AG10803 (cell line): ENCODE measurements around the gene SMC1B.
"Not testable (repeated sequence)": the region's sequence is repeated elsewhere in the genome, so short reads cannot be mapped to it uniquely, and the experiment has no call there.

ENCODE experiments used
- DNase-seq: peaks from one replicate; pipeline ENCODE4 v3.0.0; 2010; ENCODE audit warnings: low read depth
- H3K4me3 ChIP-seq: 2 replicates; pipeline ENCODE4 v1.5.1; 2011; ENCODE audit warnings: mild to moderate bottlenecking, low read length, control low read depth
- TF ChIP-seq, protein P1 (sequence below): conservative IDR thresholded peaks from 2 replicates; pipeline ENCODE4 v1.5.1; 2011; ENCODE audit warnings: mild to moderate bottlenecking, low read length, control low read depth, inconsistent platforms

SMC1B gene

DNA sequence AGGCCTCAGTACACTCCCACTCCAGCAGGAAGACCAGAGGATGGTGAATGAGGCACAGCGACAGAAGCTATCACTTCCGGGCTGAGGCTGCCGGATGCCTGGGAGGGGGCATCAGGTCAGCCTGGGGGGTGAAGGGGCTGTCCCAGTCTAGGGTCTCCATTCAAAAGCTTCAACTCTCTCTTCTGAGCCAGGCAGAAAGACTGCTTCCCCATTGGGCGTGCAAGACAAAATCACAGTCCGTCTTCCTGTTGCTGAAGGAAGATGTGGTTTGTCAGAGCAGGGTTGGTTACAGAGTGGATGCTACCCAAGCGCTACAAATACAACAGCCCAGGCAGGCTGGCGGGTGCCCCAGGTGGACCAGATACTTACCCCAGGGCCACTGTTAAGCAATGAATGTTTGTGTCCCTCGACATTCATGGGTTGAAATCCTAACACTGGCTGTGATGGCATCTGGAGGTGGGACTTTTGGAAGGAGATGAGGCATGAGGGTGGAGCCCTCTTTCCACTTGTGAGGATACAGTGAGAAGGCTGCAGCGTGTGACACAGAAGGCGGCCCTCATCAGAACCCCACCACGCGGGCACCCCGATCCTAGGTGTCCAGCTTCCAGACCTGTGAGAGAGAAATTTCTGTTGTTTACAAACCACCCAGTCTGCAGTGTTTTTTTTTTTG is 116.6 kb downstream of the SMC1B start:
- TF ChIP-seq, protein P1, sequence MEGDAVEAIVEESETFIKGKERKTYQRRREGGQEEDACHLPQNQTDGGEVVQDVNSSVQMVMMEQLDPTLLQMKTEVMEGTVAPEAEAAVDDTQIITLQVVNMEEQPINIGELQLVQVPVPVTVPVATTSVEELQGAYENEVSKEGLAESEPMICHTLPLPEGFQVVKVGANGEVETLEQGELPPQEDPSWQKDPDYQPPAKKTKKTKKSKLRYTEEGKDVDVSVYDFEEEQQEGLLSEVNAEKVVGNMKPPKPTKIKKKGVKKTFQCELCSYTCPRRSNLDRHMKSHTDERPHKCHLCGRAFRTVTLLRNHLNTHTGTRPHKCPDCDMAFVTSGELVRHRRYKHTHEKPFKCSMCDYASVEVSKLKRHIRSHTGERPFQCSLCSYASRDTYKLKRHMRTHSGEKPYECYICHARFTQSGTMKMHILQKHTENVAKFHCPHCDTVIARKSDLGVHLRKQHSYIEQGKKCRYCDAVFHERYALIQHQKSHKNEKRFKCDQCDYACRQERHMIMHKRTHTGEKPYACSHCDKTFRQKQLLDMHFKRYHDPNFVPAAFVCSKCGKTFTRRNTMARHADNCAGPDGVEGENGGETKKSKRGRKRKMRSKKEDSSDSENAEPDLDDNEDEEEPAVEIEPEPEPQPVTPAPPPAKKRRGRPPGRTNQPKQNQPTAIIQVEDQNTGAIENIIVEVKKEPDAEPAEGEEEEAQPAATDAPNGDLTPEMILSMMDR = no peak
- no peak for DNase-seq

DNA sequence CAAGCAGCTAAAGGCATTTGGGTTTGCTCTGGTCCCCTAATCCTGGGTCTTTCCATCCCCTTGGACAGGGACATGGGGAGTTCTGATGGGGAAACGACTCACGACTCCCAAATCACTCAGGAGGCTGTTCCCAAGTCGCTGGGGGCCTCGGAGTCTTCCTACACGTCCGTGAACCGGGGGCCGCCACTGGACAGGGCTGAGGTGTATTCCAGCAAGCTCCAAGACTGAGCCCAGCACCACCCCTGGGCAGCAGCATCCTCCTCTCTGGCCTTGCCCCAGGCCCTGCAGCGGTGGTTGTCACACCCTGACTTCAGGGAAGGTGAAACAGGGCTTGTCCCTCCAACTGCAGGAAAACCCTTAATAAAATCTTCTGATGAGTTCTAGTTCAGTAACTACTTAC is 117.9 kb downstream of the SMC1B start:
- no peak overlapping the region for H3K4me3 ChIP-seq
- DNase-seq = no peak
- TF ChIP-seq, protein P1 = no peak

More for the DNA sequence above, 116.6 kb downstream of the SMC1B start:
- no peak overlapping the region for H3K4me3 ChIP-seq

DNA sequence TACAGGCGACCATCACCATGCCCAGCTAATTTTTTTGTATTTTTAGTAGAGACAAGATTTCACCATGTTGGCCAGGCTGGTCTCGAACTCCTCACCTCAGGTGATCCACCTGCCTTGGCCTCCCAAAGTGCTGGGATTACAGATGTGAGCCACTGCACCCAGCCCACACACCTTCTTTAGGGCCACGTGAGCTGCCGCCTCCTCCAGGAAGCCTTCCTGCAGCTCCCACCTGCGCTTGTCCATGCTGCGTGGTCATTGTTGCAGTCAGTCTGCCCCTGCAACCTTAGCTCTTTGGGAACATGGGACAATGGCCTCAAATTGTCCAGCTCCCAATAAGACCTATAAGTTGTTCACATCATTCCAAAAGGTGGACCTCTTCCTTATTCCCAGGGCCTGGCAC is 118.4 kb downstream of the SMC1B start:
- DNase-seq, H3K4me3 ChIP-seq: not testable (repeated sequence)
